Hematopoietic multipotent progenitor cell treated with erythropoietin and hydrocortisone succinate and interleukin-3 and kit ligand, for 15 days (in vitro differentiated cells): ENCODE measurements around the gene DUSP1.

Source experiments
- DNase-seq: peaks from one replicate; pipeline ENCODE4 v3.0.0-alpha.2; 2015; ENCODE audit warnings: low spot score

The DUSP1 gene

GRCh38 chr5:172762214-172763119 is 8.5 kb downstream of the DUSP1 start:
- no peak for DNase-seq

GRCh38 chr5:172760959-172761358 is 10.0 kb downstream of the DUSP1 start:
- no peak for DNase-seq

GRCh38 chr5:172760136-172760535 is 10.9 kb downstream of the DUSP1 start:
- no peak for DNase-seq

GRCh38 chr5:172758834-172759149 is 12.2 kb downstream of the DUSP1 start:
- no peak for DNase-seq

GRCh38 chr5:172758077-172758833 is 12.7 kb downstream of the DUSP1 start:
- DNase-seq: no peak

GRCh38 chr5:172757394-172758010 is 13.5 kb downstream of the DUSP1 start:
- no peak for DNase-seq

- DNase-seq: no peak
Observed at GRCh38 chr5:172756764-172757393, 14.1 kb downstream of the DUSP1 start.

GRCh38 chr5:172754596-172755356 is 16.2 kb downstream of the DUSP1 start:
- DNase-seq: no peak

GRCh38 chr5:172753101-172753500 is 17.9 kb downstream of the DUSP1 start:
- DNase-seq: no peak

GRCh38 chr5:172751761-172752510 is 19.1 kb downstream of the DUSP1 start:
- no peak for DNase-seq

- no peak for DNase-seq
Observed at GRCh38 chr5:172749881-172750633, 20.9 kb downstream of the DUSP1 start.

- no peak for DNase-seq
Observed at GRCh38 chr5:172749076-172749475, 21.9 kb downstream of the DUSP1 start.

GRCh38 chr5:172748341-172748843 is 22.6 kb downstream of the DUSP1 start:
- no peak for DNase-seq

GRCh38 chr5:172747471-172747870 is 23.5 kb downstream of the DUSP1 start:
- no peak for DNase-seq

- no peak for DNase-seq
Observed at GRCh38 chr5:172746725-172747124, 24.3 kb downstream of the DUSP1 start.

- DNase-seq: no peak
Observed at GRCh38 chr5:172745838-172746237, 25.2 kb downstream of the DUSP1 start.

- DNase-seq: no peak
Observed at GRCh38 chr5:172745406-172745805, 25.6 kb downstream of the DUSP1 start.

- no peak for DNase-seq
Observed at GRCh38 chr5:172744123-172745104, 26.6 kb downstream of the DUSP1 start.
